A673 (cell line): ENCODE measurements around the gene IGF2R. TPM values are rescaled to one million over a fixed set of nuclear protein-coding genes. Genes with fewer than 3 reads are reported as not detected.
A peak's percentile ranks its signal among the peaks of the same experiment; 100 is the strongest.

ENCODE experiments used
- BruUV-seq: library from RNA; stranded (reverse); fragments of 400-500 nt; replicated peaks from 2 replicates; lab custom pipeline; 2021; lab: Mats Ljungman, UMichigan
- CTCF ChIA-PET: fragments of 300-600 bp; sonication (Branson Sonifier 250); formaldehyde crosslinking; loops from one replicate; lab custom pipeline; 2022; ENCODE audit warnings: antibody characterized with exemption; lab: Charles Lee
- POLR2A ChIA-PET: fragments of 300-600 bp; sonication (Branson Sonifier 250); formaldehyde crosslinking; loops from one replicate; lab custom pipeline; 2022; ENCODE audit warnings: antibody characterized with exemption; ENCODE audit not compliant: low non-redundant PET; lab: Charles Lee
- DNase-seq: peaks from one replicate; pipeline ENCODE4 v3.0.0-alpha.2; 2015; ENCODE audit warnings: low spot score
- H3K27ac ChIP-seq: fragments of 200-600 bp; sonication (generic); 2 replicates; pipeline ENCODE4 v1.5.1; 2016; ENCODE audit warnings: mixed run types, low read depth, mild to moderate bottlenecking, mixed read lengths, antibody characterized with exemption, low read length; ENCODE audit not compliant: poor library complexity, severe bottlenecking
- H3K27me3 ChIP-seq: fragments of 200-600 bp; sonication (generic); replicated peaks from 2 replicates; pipeline ENCODE4 v1.6.1; 2017; ENCODE audit warnings: mixed run types, low read depth, mild to moderate bottlenecking, mixed read lengths, antibody characterized with exemption, low read length; ENCODE audit not compliant: insufficient read depth, poor library complexity
- H3K36me3 ChIP-seq: fragments of 200-600 bp; sonication (generic); 2 replicates; pipeline ENCODE4 v1.6.1; 2016; ENCODE audit warnings: mixed run types, mild to moderate bottlenecking, mixed read lengths, antibody characterized with exemption, low read length; ENCODE audit not compliant: insufficient read depth, poor library complexity, severe bottlenecking
- H3K4me1 ChIP-seq: fragments of 200-600 bp; sonication (generic); 2 replicates; pipeline ENCODE4 v1.6.1; 2017; ENCODE audit warnings: mixed run types, mild to moderate bottlenecking, mixed read lengths, antibody characterized with exemption, low read length; ENCODE audit not compliant: insufficient read depth, poor library complexity, severe bottlenecking
- H3K4me3 ChIP-seq: fragments of 200-600 bp; sonication (generic); 2 replicates; pipeline ENCODE4 v1.5.1; 2016; ENCODE audit warnings: low read depth, mixed run types, mild to moderate bottlenecking, mixed read lengths, low read length; ENCODE audit not compliant: poor library complexity, severe bottlenecking
- H3K9me3 ChIP-seq: fragments of 200-600 bp; sonication (generic); 2 replicates; pipeline ENCODE4 v1.6.1; 2016; ENCODE audit warnings: mixed run types, low read depth, mild to moderate bottlenecking, mixed read lengths, antibody characterized with exemption, low read length; ENCODE audit not compliant: poor library complexity, severe bottlenecking
- EZH2 ChIP-seq: fragments of 200-600 bp; sonication (generic); IDR thresholded peaks from 2 replicates; pipeline ENCODE4 v1.6.1; 2017; ENCODE audit warnings: borderline replicate concordance, low read depth, mild to moderate bottlenecking, mixed read lengths, antibody characterized with exemption, low read length; ENCODE audit not compliant: poor library complexity, severe bottlenecking
- intact Hi-C: fragments of 100-400 bp; cut with micrococcal nuclease; formaldehyde crosslinking; loops from one replicate; pipeline ENCODE4 v1.10.0; 2022; ENCODE audit not compliant: unreplicated experiment
- total RNA-seq: library from RNA; stranded (reverse); gene quantifications from 2 replicates; pipeline ENCODE4 v1.2.3, GENCODE V29; 2021
- TF ChIP-seq, protein P1 (sequence below): fragments of 300-800, 200-600 bp; sonication (generic); conservative IDR thresholded peaks from 2 replicates; pipeline ENCODE4 v1.5.1; 2017; ENCODE audit warnings: low read depth, mild to moderate bottlenecking, antibody characterized with exemption, low read length, moderate library complexity, mixed read lengths

IGF2R gene
- total RNA-seq, 1 experiment from 2014 or later: 67.4 TPM

GRCh38 chr6:160030103-160030502 lies 61.2 kb downstream of the IGF2R start:
- peak overlapping the region; percentile 63 for H3K27ac ChIP-seq
- H3K4me1 ChIP-seq: peaks cover 13% of the 10 kb centered on the region
- peak; percentile 82 for DNase-seq
- BruUV-seq: no TSS peak
- TF ChIP-seq, protein P1, sequence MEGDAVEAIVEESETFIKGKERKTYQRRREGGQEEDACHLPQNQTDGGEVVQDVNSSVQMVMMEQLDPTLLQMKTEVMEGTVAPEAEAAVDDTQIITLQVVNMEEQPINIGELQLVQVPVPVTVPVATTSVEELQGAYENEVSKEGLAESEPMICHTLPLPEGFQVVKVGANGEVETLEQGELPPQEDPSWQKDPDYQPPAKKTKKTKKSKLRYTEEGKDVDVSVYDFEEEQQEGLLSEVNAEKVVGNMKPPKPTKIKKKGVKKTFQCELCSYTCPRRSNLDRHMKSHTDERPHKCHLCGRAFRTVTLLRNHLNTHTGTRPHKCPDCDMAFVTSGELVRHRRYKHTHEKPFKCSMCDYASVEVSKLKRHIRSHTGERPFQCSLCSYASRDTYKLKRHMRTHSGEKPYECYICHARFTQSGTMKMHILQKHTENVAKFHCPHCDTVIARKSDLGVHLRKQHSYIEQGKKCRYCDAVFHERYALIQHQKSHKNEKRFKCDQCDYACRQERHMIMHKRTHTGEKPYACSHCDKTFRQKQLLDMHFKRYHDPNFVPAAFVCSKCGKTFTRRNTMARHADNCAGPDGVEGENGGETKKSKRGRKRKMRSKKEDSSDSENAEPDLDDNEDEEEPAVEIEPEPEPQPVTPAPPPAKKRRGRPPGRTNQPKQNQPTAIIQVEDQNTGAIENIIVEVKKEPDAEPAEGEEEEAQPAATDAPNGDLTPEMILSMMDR: no peak
- TF ChIP-seq EZH2: no peak
- POLR2A ChIA-PET: no interaction called here
- CTCF ChIA-PET: no interaction called here
- H3K36me3 ChIP-seq: peaks cover 30% of the 10 kb centered on the region
- no peaks in the 10 kb centered on the region for H3K9me3 ChIP-seq
- intact Hi-C loops: no loop called here
- no peak overlapping the region for H3K4me3 ChIP-seq
- no peaks in the 10 kb centered on the region for H3K27me3 ChIP-seq

GRCh38 chr6:160031442-160031841 lies 62.6 kb downstream of the IGF2R start:
- Histone ChIP-seq H3K36me3 (peaks cover 21% of the 10 kb centered on the region), H3K9me3 (no peaks in the 10 kb centered on the region), H3K27me3 (no peaks in the 10 kb centered on the region), H3K4me1 (peaks cover 13% of the 10 kb centered on the region), H3K27ac (no peak overlapping the region), H3K4me3 (no peak overlapping the region)
- ChIA-PET CTCF (no interaction called here), POLR2A (no interaction called here)
- TF ChIP-seq, protein P1: no peak
- TF ChIP-seq EZH2: no peak
- no peak for DNase-seq
- intact Hi-C loops: no loop called here
- BruUV-seq: no TSS peak

DNA sequence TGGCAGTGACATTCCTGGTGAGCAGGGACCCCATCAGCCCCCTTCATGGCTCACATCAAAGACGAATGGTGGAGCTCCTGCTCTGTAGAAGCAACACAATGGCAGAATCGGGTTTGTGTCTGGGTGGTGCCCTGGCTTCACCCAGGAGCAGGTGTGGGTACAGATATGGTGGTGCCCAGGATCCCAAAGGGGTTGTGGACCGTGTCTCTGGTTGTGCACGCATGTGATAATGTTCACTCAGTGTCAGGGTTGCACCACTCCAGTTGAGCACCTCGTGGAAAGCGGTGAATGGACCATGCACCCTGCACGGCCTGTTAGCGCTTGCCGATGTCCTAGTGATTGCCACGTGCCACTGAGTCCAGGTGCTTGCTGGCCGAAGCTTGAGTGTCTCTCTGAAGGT lies 63.0 kb downstream of the IGF2R start:
- Histone ChIP-seq H3K36me3 (peaks cover 21% of the 10 kb centered on the region), H3K27ac (no peak overlapping the region), H3K4me3 (no peak overlapping the region), H3K9me3 (no peaks in the 10 kb centered on the region), H3K4me1 (peaks cover 13% of the 10 kb centered on the region), H3K27me3 (no peaks in the 10 kb centered on the region)
- intact Hi-C loops: no loop called here
- DNase-seq: no peak
- POLR2A ChIA-PET: no interaction called here
- TF ChIP-seq, protein P1: no peak
- TF ChIP-seq EZH2: no peak
- BruUV-seq: no TSS peak
- CTCF ChIA-PET: no interaction called here
